Nephron (organoid): ENCODE measurements around the gene GRIK3.
"Not testable (repeated sequence)": the region's sequence is repeated elsewhere in the genome, so short reads cannot be mapped to it uniquely, and the experiment has no call there.

Experiments
- H3K27ac Mint-ChIP-seq, 3 experiments: 2 replicates each; pipeline ENCODE4 v1.8.0; 2020; ENCODE audit warnings: mixed read lengths in 3 of 3, mild to moderate bottlenecking in 2 of 3, moderate library complexity in 1 of 3
- H3K27me3 Mint-ChIP-seq: 2 replicates; pipeline ENCODE4 v1.8.0; 2021; ENCODE audit warnings: low read depth, mild to moderate bottlenecking, moderate library complexity, mixed read lengths
- H3K36me3 Mint-ChIP-seq: 2 replicates; pipeline ENCODE4 v1.8.0; 2020; ENCODE audit warnings: low read depth, mixed read lengths
- H3K4me1 Mint-ChIP-seq: 2 replicates; pipeline ENCODE4 v1.8.0; 2020; ENCODE audit warnings: mixed read lengths
- H3K4me3 Mint-ChIP-seq, 3 experiments: 2 replicates each; pipeline ENCODE4 v1.8.0; 2020; ENCODE audit warnings: mild to moderate bottlenecking in 3 of 3, mixed read lengths in 3 of 3, moderate library complexity in 2 of 3
- H3K9me3 Mint-ChIP-seq: 2 replicates; pipeline ENCODE4 v1.8.0; 2020; ENCODE audit warnings: mixed read lengths
- CTCF ChIP-seq, 3 experiments: fragments of 200-600 bp; sonication (generic); IDR thresholded peaks; one replicate each; pipeline ENCODE4 v1.5.0; 2021; ENCODE audit warnings: antibody characterized with exemption in 3 of 3; ENCODE audit not compliant: unreplicated experiment in 3 of 3

The GRIK3 gene

GRCh38 chr1:36769886-36770830, 264.2 kb downstream of the GRIK3 start:
- peaks cover 74% of the 10 kb centered on the region for H3K27me3 Mint-ChIP-seq
- H3K9me3 Mint-ChIP-seq, result no peaks in the 10 kb centered on the region
- H3K36me3 Mint-ChIP-seq, result no peaks in the 10 kb centered on the region
- H3K4me3 Mint-ChIP-seq, result no peak overlapping the region
- no peak for TF ChIP-seq CTCF (IDR thresholded peaks at IDR 0.05; ENCODE audit: unreplicated experiment in 3 of 3)
- H3K27ac Mint-ChIP-seq, result no peak overlapping the region
- no peaks in the 10 kb centered on the region for H3K4me1 Mint-ChIP-seq

- TF ChIP-seq CTCF (IDR thresholded peaks at IDR 0.05; ENCODE audit: unreplicated experiment in 3 of 3), result no peak
- peaks cover 64% of the 10 kb centered on the region for H3K27me3 Mint-ChIP-seq
- no peak overlapping the region for H3K27ac Mint-ChIP-seq
- no peaks in the 10 kb centered on the region for H3K9me3 Mint-ChIP-seq
- H3K4me3 Mint-ChIP-seq, result no peak overlapping the region
- no peaks in the 10 kb centered on the region for H3K36me3 Mint-ChIP-seq
- no peaks in the 10 kb centered on the region for H3K4me1 Mint-ChIP-seq
Observed at GRCh38 chr1:36768486-36769178, 265.7 kb downstream of the GRIK3 start.

- not testable (repeated sequence) for H3K4me3 Mint-ChIP-seq, H3K36me3 Mint-ChIP-seq, H3K9me3 Mint-ChIP-seq, H3K27ac Mint-ChIP-seq, H3K4me1 Mint-ChIP-seq
- H3K27me3 Mint-ChIP-seq, result peaks cover 58% of the 10 kb centered on the region
Observed at GRCh38 chr1:36767429-36767828, 266.9 kb downstream of the GRIK3 start.

GRCh38 chr1:36766481-36766880, 267.8 kb downstream of the GRIK3 start:
- no peak for TF ChIP-seq CTCF (IDR thresholded peaks at IDR 0.05; ENCODE audit: unreplicated experiment in 3 of 3)
- no peak overlapping the region for H3K4me3 Mint-ChIP-seq
- no peaks in the 10 kb centered on the region for H3K36me3 Mint-ChIP-seq
- H3K27ac Mint-ChIP-seq, result no peak overlapping the region
- H3K27me3 Mint-ChIP-seq, result peaks cover 50% of the 10 kb centered on the region
- no peaks in the 10 kb centered on the region for H3K9me3 Mint-ChIP-seq
- H3K4me1 Mint-ChIP-seq, result no peaks in the 10 kb centered on the region

- Mint-ChIP-seq H3K4me1 (no peaks in the 10 kb centered on the region), H3K27ac (no peak overlapping the region), H3K4me3 (no peak overlapping the region), H3K9me3 (no peaks in the 10 kb centered on the region), H3K27me3 (peaks cover 44% of the 10 kb centered on the region), H3K36me3 (no peaks in the 10 kb centered on the region)
- TF ChIP-seq CTCF (IDR thresholded peaks at IDR 0.05; ENCODE audit: unreplicated experiment in 3 of 3), result no peak
Observed at GRCh38 chr1:36765785-36766300, 268.5 kb downstream of the GRIK3 start.

GRCh38 chr1:36764798-36765197, 269.5 kb downstream of the GRIK3 start:
- H3K27me3 Mint-ChIP-seq, result peaks cover 33% of the 10 kb centered on the region
- H3K4me1 Mint-ChIP-seq, result no peaks in the 10 kb centered on the region
- H3K9me3 Mint-ChIP-seq, result no peaks in the 10 kb centered on the region
- no peak overlapping the region for H3K27ac Mint-ChIP-seq
- H3K4me3 Mint-ChIP-seq, result no peak overlapping the region
- TF ChIP-seq CTCF (IDR thresholded peaks at IDR 0.05; ENCODE audit: unreplicated experiment in 3 of 3), result no peak
- H3K36me3 Mint-ChIP-seq, result no peaks in the 10 kb centered on the region
